ENCODE data around the gene C12orf57.

C12orf57 gene

GRCh38 chr12:6917491-6918231 is 26.2 kb upstream of the C12orf57 start:
- no peak for DNase-seq (ENCODE audit: low read depth in 2 of 2)

- no peak for DNase-seq (ENCODE audit: low read depth in 2 of 2)
Measured at GRCh38 chr12:6919588-6919987, 24.2 kb upstream of the C12orf57 start.

GRCh38 chr12:6921539-6921938 is 22.3 kb upstream of the C12orf57 start:
- DNase-seq (ENCODE audit: low read depth in 2 of 2) = no peak

- DNase-seq (ENCODE audit: low read depth in 2 of 2) = no peak
Measured at GRCh38 chr12:6921996-6922946, 21.6 kb upstream of the C12orf57 start.

- DNase-seq (ENCODE audit: low read depth in 2 of 2) = no peak
Measured at GRCh38 chr12:6923003-6923732, 20.7 kb upstream of the C12orf57 start.

- DNase-seq (ENCODE audit: low read depth in 2 of 2) = no peak
Measured at GRCh38 chr12:6923851-6924250, 20.0 kb upstream of the C12orf57 start.

- no peak for DNase-seq (ENCODE audit: low read depth in 2 of 2)
Measured at GRCh38 chr12:6925239-6925539, 18.6 kb upstream of the C12orf57 start.

- DNase-seq (ENCODE audit: low read depth in 2 of 2) = no peak
Measured at GRCh38 chr12:6925540-6926279, 18.1 kb upstream of the C12orf57 start.

- no peak for DNase-seq (ENCODE audit: low read depth in 2 of 2)
Measured at GRCh38 chr12:6927379-6928021, 16.3 kb upstream of the C12orf57 start, which contains the start of gene ATN1. TSS of gene ATN1 (plus strand) at chr12:6927959. CDS start at chr12:6934002, 6,043 bp downstream.

GRCh38 chr12:6928022-6928702 is 15.7 kb upstream of the C12orf57 start:
- DNase-seq (ENCODE audit: low read depth in 2 of 2) = no peak

- DNase-seq (ENCODE audit: low read depth in 2 of 2) = no peak
Measured at GRCh38 chr12:6928703-6929407, 15.0 kb upstream of the C12orf57 start.

GRCh38 chr12:6929466-6930452 is 14.1 kb upstream of the C12orf57 start:
- DNase-seq (ENCODE audit: low read depth in 2 of 2) = no peak

- DNase-seq (ENCODE audit: low read depth in 2 of 2) = no peak
Measured at GRCh38 chr12:6932766-6933165, 11.1 kb upstream of the C12orf57 start.

- DNase-seq (ENCODE audit: low read depth in 2 of 2) = no peak
Measured at GRCh38 chr12:6934110-6934509, 9.7 kb upstream of the C12orf57 start.

- DNase-seq (ENCODE audit: low read depth in 2 of 2) = no peak
Measured at GRCh38 chr12:6935371-6936193, 8.2 kb upstream of the C12orf57 start.

GRCh38 chr12:6936194-6936635 is 7.6 kb upstream of the C12orf57 start:
- no peak for DNase-seq (ENCODE audit: low read depth in 2 of 2)

- no peak for DNase-seq (ENCODE audit: low read depth in 2 of 2)
Measured at GRCh38 chr12:6936636-6937480, 7.0 kb upstream of the C12orf57 start.

All from stimulated activated CD8-positive, alpha-beta memory T cell treated with anti-CD3 and anti-CD28 coated beads, Interleukin-15, amount 100 ng/mL, for 4 hours (primary cell).